H9 (cell line): Measurements from ENCODE around the gene ZNF672. TPM values are rescaled to one million over a fixed set of nuclear protein-coding genes. Genes with fewer than 3 reads are reported as not detected.

Experiments used
- DNase-seq: peaks from one replicate; pipeline ENCODE4 v3.0.0-alpha.2; 2017
- H2AFZ ChIP-seq: one replicate; pipeline ENCODE4 v1.6.1; 2013; ENCODE audit warnings: mild to moderate bottlenecking, low read length, control low read depth, moderate library complexity
- H2AK5ac ChIP-seq: 2 replicates; pipeline ENCODE4 v1.6.1; 2013; ENCODE audit warnings: low read length, control low read depth, mixed read lengths; ENCODE audit not compliant: insufficient read length
- H2BK120ac ChIP-seq: one replicate; pipeline ENCODE4 v1.6.1; 2013; ENCODE audit warnings: low read depth, mild to moderate bottlenecking, low read length, control low read depth, inconsistent platforms; ENCODE audit not compliant: poor library complexity, severe bottlenecking
- H2BK12ac ChIP-seq: 2 replicates; pipeline ENCODE4 v1.6.1; 2013; ENCODE audit warnings: low read length, control low read depth, mixed read lengths, low read depth; ENCODE audit not compliant: insufficient read length
- H2BK15ac ChIP-seq: 2 replicates; pipeline ENCODE4 v1.6.1; 2013; ENCODE audit warnings: low read depth, low read length, control low read depth
- H2BK20ac ChIP-seq: one replicate; pipeline ENCODE4 v1.6.1; 2013; ENCODE audit warnings: low read depth, mild to moderate bottlenecking, low read length, control low read depth, inconsistent platforms; ENCODE audit not compliant: poor library complexity, severe bottlenecking
- H2BK5ac ChIP-seq: 2 replicates; pipeline ENCODE4 v1.6.1; 2013; ENCODE audit warnings: low read length, control low read depth, mixed read lengths; ENCODE audit not compliant: insufficient read length
- H3K14ac ChIP-seq: 2 replicates; pipeline ENCODE4 v1.6.1; 2013; ENCODE audit warnings: low read length, control low read depth; ENCODE audit not compliant: insufficient read depth
- H3K18ac ChIP-seq: 2 replicates; pipeline ENCODE4 v1.6.1; 2013; ENCODE audit warnings: low read depth, mild to moderate bottlenecking, mixed read lengths, low read length, control low read depth; ENCODE audit not compliant: insufficient read length
- H3K23ac ChIP-seq: 2 replicates; pipeline ENCODE4 v1.6.1; 2013; ENCODE audit warnings: low read length, control low read depth, mixed read lengths, low read depth; ENCODE audit not compliant: insufficient read length
- H3K23me2 ChIP-seq: 2 replicates; pipeline ENCODE4 v1.6.1; 2013; ENCODE audit warnings: low read depth, mild to moderate bottlenecking, mixed read lengths, low read length, control low read depth; ENCODE audit not compliant: insufficient read length, poor library complexity, severe bottlenecking
- H3K27ac ChIP-seq: 2 replicates; pipeline ENCODE4 v1.5.1; 2013; ENCODE audit warnings: low read length, control low read depth, mixed read lengths, low read depth; ENCODE audit not compliant: insufficient read length
- H3K27me3 ChIP-seq: 2 replicates; pipeline ENCODE4 v1.6.1; 2013; ENCODE audit warnings: low read length, control low read depth, inconsistent platforms; ENCODE audit not compliant: insufficient read depth
- H3K4ac ChIP-seq: 2 replicates; pipeline ENCODE4 v1.6.1; 2013; ENCODE audit warnings: low read depth, mild to moderate bottlenecking, control low read depth, inconsistent platforms, low read length, moderate library complexity
- H3K4me1 ChIP-seq: 2 replicates; pipeline ENCODE4 v1.6.1; 2013; ENCODE audit warnings: low read length, control low read depth, inconsistent platforms; ENCODE audit not compliant: insufficient read depth
- H3K4me2 ChIP-seq: 2 replicates; pipeline ENCODE4 v1.6.1; 2013; ENCODE audit warnings: low read length, control low read depth, mixed read lengths; ENCODE audit not compliant: insufficient read length, insufficient read depth
- H3K56ac ChIP-seq: 2 replicates; pipeline ENCODE4 v1.6.1; 2013; ENCODE audit warnings: low read depth, mild to moderate bottlenecking, mixed read lengths, low read length, control low read depth; ENCODE audit not compliant: insufficient read length
- H3K79me1 ChIP-seq: 2 replicates; pipeline ENCODE4 v1.6.1; 2013; ENCODE audit warnings: low read depth, mild to moderate bottlenecking, moderate library complexity, low read length, control low read depth, inconsistent platforms; ENCODE audit not compliant: insufficient read depth, poor library complexity, severe bottlenecking
- H3K79me2 ChIP-seq: 2 replicates; pipeline ENCODE4 v1.6.1; 2013; ENCODE audit warnings: low read length, control low read depth, inconsistent platforms; ENCODE audit not compliant: insufficient read depth
- H3K9ac ChIP-seq: 2 replicates; pipeline ENCODE4 v1.6.1; 2013; ENCODE audit warnings: low read length, control low read depth, mixed read lengths; ENCODE audit not compliant: insufficient read length; ENCODE audit errors: extremely low read depth
- H3K9me3 ChIP-seq: one replicate; pipeline ENCODE4 v1.6.1; 2013; ENCODE audit warnings: low read depth, low read length, inconsistent platforms; ENCODE audit not compliant: control insufficient read depth
- H3T11ph ChIP-seq: one replicate; pipeline ENCODE4 v1.6.1; 2013; ENCODE audit warnings: mild to moderate bottlenecking, low read length, control low read depth, inconsistent platforms
- H4K20me1 ChIP-seq: one replicate; pipeline ENCODE4 v1.6.1; 2013; ENCODE audit not compliant: control insufficient read depth, insufficient read length, insufficient read depth
- H4K5ac ChIP-seq: 2 replicates; pipeline ENCODE4 v1.6.1; 2013; ENCODE audit warnings: low read depth, mild to moderate bottlenecking, mixed read lengths, low read length, control low read depth; ENCODE audit not compliant: insufficient read length
- H4K8ac ChIP-seq: replicated peaks from 2 replicates; pipeline ENCODE4 v1.6.1; 2013; ENCODE audit warnings: low read length, control low read depth, mixed read lengths, low read depth; ENCODE audit not compliant: insufficient read length
- H4K91ac ChIP-seq: 2 replicates; pipeline ENCODE4 v1.6.1; 2013; ENCODE audit warnings: low read depth, mild to moderate bottlenecking, moderate library complexity, mixed read lengths, low read length, control low read depth; ENCODE audit not compliant: insufficient read length
- H3K27ac Mint-ChIP-seq, 3 experiments: 2 replicates in 2 of 3; 3 replicates in 1 of 3; pipeline ENCODE4 v1.8.0; 2020 to 2021; ENCODE audit warnings: mixed read lengths in 3 of 3, mild to moderate bottlenecking in 1 of 3, moderate library complexity in 1 of 3
- H3K27me3 Mint-ChIP-seq: 2 replicates; pipeline ENCODE4 v1.8.0; 2021; ENCODE audit warnings: low read depth, mild to moderate bottlenecking, moderate library complexity, mixed read lengths
- H3K36me3 Mint-ChIP-seq, 3 experiments: 2 replicates in 2 of 3; 3 replicates in 1 of 3; pipeline ENCODE4 v1.8.0; 2020 to 2021; ENCODE audit warnings: low read depth in 3 of 3, mixed read lengths in 3 of 3; ENCODE audit not compliant: insufficient read depth in 1 of 3
- H3K4me1 Mint-ChIP-seq, 2 experiments: 2 replicates each; pipeline ENCODE4 v1.8.0; 2020; ENCODE audit warnings: mixed read lengths in 2 of 2
- H3K4me3 Mint-ChIP-seq, 2 experiments: 2 replicates in 1 of 2; 3 replicates in 1 of 2; pipeline ENCODE4 v1.8.0; 2020 to 2021; ENCODE audit warnings: mild to moderate bottlenecking in 2 of 2, mixed read lengths in 2 of 2, moderate library complexity in 1 of 2
- H3K9me3 Mint-ChIP-seq, 2 experiments: 2 replicates in 1 of 2; 3 replicates in 1 of 2; pipeline ENCODE4 v1.8.0; 2020; ENCODE audit warnings: mild to moderate bottlenecking in 2 of 2, mixed read lengths in 2 of 2, moderate library complexity in 1 of 2
- total RNA-seq: library from RNA; stranded (reverse); gene quantifications from 2 replicates; pipeline ENCODE4 v1.2.1, GENCODE V29; 2021
- TF ChIP-seq, protein P1 (sequence below): fragments of 200-600 bp; sonication (generic); conservative IDR thresholded peaks from 3 replicates; pipeline ENCODE4 v1.8.0; 2021; ENCODE audit warnings: antibody characterized with exemption, mild to moderate bottlenecking

ZNF672 gene
- total RNA-seq, 1 experiment from 2014 or later = 29.4 TPM

DNA sequence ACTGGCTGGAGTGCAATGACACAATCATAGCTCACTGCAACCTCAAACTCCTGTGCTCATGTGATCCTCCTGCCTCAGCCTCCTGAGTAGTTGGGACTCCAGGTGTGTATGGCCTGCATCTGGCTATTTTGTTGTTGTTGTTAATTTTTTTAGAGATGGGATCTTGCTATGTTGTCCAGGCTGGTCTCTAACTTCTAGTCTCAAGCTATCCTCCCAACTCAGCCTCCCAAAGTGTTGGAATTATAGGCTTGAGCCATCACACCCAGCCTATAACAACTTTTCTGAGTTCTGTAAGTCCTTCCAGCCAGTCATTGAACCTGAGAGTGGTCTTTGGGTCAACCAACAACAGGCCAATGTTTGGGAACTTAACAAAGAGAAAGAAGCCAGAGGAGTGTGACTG is 56.8 kb downstream of the ZNF672 start:
- no peak overlapping the region for H4K5ac ChIP-seq
- H2AK5ac ChIP-seq = no peak overlapping the region
- H4K91ac ChIP-seq = no peak overlapping the region
- no peak overlapping the region for H2BK20ac ChIP-seq
- Mint-ChIP-seq H3K4me1 (peaks cover 13 to 17% of the 10 kb centered on the region in 2 experiments), H3K27ac (no peak overlapping the region), H3K9me3 (no peaks in the 10 kb centered on the region; a peak in 1 of 5 replicates), H3K36me3 (no peaks in the 10 kb centered on the region; a peak in 1 of 7 replicates), H3K4me3 (no peak overlapping the region), H3K27me3 (peaks cover 13% of the 10 kb centered on the region)
- H3K9ac ChIP-seq = no peak overlapping the region
- no peak overlapping the region for H3K4me2 ChIP-seq
- H2BK120ac ChIP-seq = no peak overlapping the region
- no peaks in the 10 kb centered on the region for H3K79me2 ChIP-seq
- DNase-seq = no peak
- H3K27ac ChIP-seq = no peak overlapping the region
- H3K4ac ChIP-seq = no peak overlapping the region
- no peaks in the 10 kb centered on the region for H3K27me3 ChIP-seq
- no peak overlapping the region for H2BK15ac ChIP-seq
- no peaks in the 10 kb centered on the region for H4K20me1 ChIP-seq
- peaks cover 12% of the 10 kb centered on the region for H3K4me1 ChIP-seq
- TF ChIP-seq, protein P1, sequence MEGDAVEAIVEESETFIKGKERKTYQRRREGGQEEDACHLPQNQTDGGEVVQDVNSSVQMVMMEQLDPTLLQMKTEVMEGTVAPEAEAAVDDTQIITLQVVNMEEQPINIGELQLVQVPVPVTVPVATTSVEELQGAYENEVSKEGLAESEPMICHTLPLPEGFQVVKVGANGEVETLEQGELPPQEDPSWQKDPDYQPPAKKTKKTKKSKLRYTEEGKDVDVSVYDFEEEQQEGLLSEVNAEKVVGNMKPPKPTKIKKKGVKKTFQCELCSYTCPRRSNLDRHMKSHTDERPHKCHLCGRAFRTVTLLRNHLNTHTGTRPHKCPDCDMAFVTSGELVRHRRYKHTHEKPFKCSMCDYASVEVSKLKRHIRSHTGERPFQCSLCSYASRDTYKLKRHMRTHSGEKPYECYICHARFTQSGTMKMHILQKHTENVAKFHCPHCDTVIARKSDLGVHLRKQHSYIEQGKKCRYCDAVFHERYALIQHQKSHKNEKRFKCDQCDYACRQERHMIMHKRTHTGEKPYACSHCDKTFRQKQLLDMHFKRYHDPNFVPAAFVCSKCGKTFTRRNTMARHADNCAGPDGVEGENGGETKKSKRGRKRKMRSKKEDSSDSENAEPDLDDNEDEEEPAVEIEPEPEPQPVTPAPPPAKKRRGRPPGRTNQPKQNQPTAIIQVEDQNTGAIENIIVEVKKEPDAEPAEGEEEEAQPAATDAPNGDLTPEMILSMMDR = no peak
- H3K9me3 ChIP-seq = no peaks in the 10 kb centered on the region
- H3K79me1 ChIP-seq = no peaks in the 10 kb centered on the region
- no peak overlapping the region for H3K14ac ChIP-seq
- H3K18ac ChIP-seq = no peak overlapping the region
- H3K23ac ChIP-seq = no peak overlapping the region
- H2BK5ac ChIP-seq = no peak overlapping the region
- no peak overlapping the region for H2BK12ac ChIP-seq
- H2AFZ ChIP-seq = no peak overlapping the region
- H3K56ac ChIP-seq = no peak overlapping the region
- H3K23me2 ChIP-seq = no peaks in the 10 kb centered on the region
- no peak overlapping the region for H3T11ph ChIP-seq
- H4K8ac ChIP-seq = no peak overlapping the region
